ENCODE results near the gene VAMP8.
"Not testable (repeated sequence)": the region's sequence is repeated elsewhere in the genome, so short reads cannot be mapped to it uniquely, and the experiment has no call there.

Gene VAMP8

GRCh38 chr2:85547859-85548607 lies 29.4 kb upstream of the VAMP8 start:
- DNase-seq = no peak

- DNase-seq = no peak
Measured at GRCh38 chr2:85548608-85548900, 28.8 kb upstream of the VAMP8 start.

- no peak for DNase-seq
Measured at GRCh38 chr2:85549095-85549494, 28.3 kb upstream of the VAMP8 start.

GRCh38 chr2:85549826-85550225 lies 27.6 kb upstream of the VAMP8 start:
- DNase-seq = no peak

GRCh38 chr2:85550486-85550885 lies 26.9 kb upstream of the VAMP8 start:
- DNase-seq = peak; percentile 70

GRCh38 chr2:85551698-85552678 lies 25.4 kb upstream of the VAMP8 start:
- DNase-seq = peak; percentile 92

GRCh38 chr2:85553184-85553583 lies 24.2 kb upstream of the VAMP8 start:
- no peak for DNase-seq

- DNase-seq = no peak
Measured at GRCh38 chr2:85554980-85555612, 22.3 kb upstream of the VAMP8 start.

GRCh38 chr2:85557130-85557529 lies 20.3 kb upstream of the VAMP8 start:
- no peak for DNase-seq

- no peak for DNase-seq
Measured at GRCh38 chr2:85558160-85558559, 19.2 kb upstream of the VAMP8 start.

- not testable (repeated sequence) for DNase-seq
Measured at GRCh38 chr2:85560403-85560726, 17.0 kb upstream of the VAMP8 start.

- DNase-seq = no peak
Measured at GRCh38 chr2:85560812-85561279, 16.5 kb upstream of the VAMP8 start.

- DNase-seq = peak; percentile 98
Measured at GRCh38 chr2:85561280-85562212, 15.8 kb upstream of the VAMP8 start, which contains the start of gene GGCX. GGCX (minus strand) TSS chr2:85561493; CDS start chr2:85561428, 65 bp downstream.

GRCh38 chr2:85564144-85564563 lies 13.2 kb upstream of the VAMP8 start:
- DNase-seq = peak; percentile 40

- DNase-seq = no peak
Measured at GRCh38 chr2:85566265-85566664, 11.1 kb upstream of the VAMP8 start.

- DNase-seq = no peak
Measured at GRCh38 chr2:85575739-85576138, 1.6 kb upstream of the VAMP8 start.

GRCh38 chr2:85577063-85577385 lies 362 bp upstream of the VAMP8 start:
- DNase-seq = no peak

- peak; percentile 93 for DNase-seq
Measured at GRCh38 chr2:85578243-85579180, 1.1 kb downstream of the VAMP8 start.

- DNase-seq = peak; percentile 81
Measured at GRCh38 chr2:85579266-85579935, 2.0 kb downstream of the VAMP8 start.

GRCh38 chr2:85580206-85580605 lies 2.8 kb downstream of the VAMP8 start:
- DNase-seq = no peak

- DNase-seq = no peak
Measured at GRCh38 chr2:85582492-85582891, 5.1 kb downstream of the VAMP8 start.

All from hematopoietic multipotent progenitor cell treated with erythropoietin and hydrocortisone succinate and interleukin-3 and kit ligand, for 4 days (in vitro differentiated cells).